Stimulated activated CD4-positive, alpha-beta T cell treated with anti-CD3 and anti-CD28 coated beads, TNF-alpha, amount 100 ng/mL, for 24 hours (primary cell): Measurements from ENCODE around the gene CRB1.

Experiments used
- DNase-seq, 3 experiments: peaks; one replicate each; pipeline ENCODE4 v3.0.0-alpha.2; 2020; ENCODE audit warnings: low read depth in 3 of 3

The CRB1 gene

DNA sequence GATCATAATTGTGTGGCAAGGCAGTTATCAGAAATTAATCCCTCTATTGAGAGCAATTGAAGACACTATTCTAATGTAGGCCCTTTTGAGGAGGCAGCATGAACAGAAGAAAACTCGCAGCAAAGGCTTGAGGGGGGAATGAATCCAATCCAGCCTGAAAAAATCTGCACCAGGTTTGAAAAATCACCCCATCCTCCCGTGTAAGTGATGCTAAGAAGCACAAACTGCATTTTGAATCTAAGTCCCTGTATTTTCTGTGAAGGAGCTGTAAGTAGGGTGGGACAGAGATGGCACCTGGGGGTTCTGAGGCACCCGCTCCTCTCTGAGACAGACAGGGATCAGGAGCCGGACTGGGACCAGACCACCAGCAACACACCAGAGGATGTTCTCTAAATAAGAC lies at the start of gene CRB1:
TSS of gene CRB1 (plus strand) at position 241 of the 400 bp plus-strand sequence. CDS start 161 bp downstream, outside the sequence.
- DNase-seq: no peak

DNA sequence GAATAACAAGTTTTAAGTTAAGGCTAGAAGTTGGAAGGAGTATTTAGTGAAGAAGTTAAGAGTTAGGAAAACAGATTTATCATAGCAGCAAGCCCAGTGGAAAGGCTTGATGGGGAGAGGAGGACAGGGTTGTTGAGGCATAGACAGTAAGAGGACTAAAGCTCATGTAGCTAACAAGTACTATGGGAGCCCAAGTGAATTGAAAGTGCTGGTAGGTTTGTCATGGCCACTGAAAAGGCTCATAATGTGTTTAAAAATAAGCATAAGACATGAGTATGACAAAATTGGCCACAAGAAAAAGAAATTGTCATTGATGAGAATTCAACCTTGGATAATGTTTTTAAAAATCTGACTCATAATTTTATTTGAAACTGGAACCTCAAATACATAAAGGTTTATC lies 49.2 kb upstream of the CRB1 start:
- DNase-seq: no peak

DNA sequence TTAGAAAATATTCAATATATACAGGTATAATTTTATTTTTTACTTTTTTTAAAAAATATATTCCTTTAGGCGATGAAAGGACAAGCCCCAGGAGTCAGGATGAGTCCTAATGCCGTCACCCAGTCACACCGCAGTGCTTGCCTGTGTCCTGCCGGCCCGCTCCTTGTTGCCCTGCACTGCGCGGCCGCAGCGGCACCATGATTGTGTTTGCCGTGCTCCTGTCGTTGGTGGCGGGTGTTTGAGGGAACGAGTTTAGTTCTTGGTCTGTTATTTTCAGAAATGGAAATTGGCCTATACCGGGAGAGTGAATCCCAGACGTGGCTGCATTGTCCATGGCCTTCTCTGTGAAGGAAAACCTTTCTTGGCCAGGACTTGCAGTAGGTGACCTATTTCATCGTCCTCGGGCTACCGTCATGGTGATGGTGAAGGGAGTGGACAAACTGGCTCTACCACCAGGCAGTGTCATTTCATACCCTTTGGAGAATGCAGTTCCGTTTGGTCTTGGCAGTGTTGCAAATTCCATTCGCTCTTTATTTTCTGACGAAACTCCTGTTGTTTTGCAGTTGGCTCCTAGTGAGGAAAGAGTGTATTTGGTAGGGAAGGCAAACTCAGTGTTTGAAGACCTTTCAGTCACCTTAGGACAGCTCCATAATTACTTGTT lies 45.9 kb upstream of the CRB1 start:
- DNase-seq: no peak

DNA sequence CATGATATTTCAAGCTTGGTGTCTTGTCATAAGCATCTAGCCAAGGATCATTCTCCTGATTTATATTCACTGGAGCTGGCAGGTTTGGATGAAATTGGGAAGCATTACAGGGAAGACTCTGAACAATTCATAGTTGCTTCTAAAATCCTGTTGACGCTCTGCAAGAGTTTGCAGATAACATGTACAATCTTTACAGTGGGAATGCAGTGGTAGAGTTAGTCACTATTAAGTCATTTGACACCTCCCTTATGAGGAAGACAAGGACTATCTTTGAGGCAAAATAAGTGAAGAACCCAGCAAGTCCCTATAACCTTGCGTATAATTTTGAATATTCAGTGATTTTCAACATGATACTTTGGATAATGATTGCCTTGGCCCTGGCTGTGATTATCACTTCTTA lies 45.3 kb upstream of the CRB1 start:
- no peak for DNase-seq

DNA sequence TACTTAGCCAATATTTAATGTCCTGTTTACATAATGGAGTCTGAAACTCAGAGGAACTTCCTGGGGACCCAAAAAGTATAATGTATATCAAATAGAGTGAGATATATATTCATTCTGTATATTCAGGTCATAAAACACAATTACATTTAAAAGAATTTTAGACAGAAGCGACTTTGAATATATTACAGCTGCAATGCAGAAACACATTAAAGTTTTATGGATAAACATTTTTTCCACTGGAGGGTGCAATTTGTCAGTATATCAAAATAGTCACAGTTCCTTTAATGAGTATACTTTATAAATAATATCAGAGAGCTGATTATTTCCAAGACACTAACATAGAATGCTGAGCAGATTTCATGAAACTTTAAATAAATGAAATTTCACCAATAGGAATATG lies 43.9 kb upstream of the CRB1 start:
- DNase-seq: no peak

DNA sequence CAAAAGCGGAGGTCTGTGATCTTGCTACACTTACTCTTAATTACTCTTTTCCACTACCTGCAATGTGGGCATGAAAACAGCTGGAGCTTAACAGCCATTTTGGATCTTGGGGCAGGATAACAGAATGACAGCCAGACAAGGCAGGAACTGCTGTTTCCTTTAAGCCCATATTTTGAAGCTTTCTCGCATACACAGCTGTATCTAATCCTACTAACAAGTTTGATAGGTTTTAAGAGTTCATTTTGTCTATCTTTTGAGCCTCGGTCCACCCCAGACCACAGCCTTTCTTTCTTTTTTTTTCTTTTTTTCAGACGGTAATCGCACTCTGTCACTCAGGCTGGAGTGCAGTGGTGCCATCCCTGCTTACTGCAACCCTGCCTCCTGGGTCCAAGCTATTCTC lies 42.4 kb upstream of the CRB1 start:
- DNase-seq: no peak

DNA sequence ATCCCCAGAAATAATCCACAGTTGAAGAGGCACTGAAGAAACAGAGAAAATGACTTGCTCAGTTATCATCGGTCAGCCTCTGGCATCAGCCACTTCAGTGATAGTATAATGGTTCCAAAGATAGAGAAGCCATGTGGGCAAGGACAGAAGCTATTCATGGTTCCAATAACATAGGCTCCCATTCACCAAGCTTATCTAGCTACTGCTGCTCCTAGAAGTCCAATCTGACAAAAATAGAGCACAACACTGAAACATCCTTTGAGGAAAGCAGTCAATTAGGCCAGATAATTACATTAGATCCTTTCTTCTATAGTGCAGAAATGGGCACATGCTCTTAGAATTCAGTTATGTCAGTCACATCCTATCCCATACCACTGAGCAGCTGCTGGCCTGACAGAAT lies 33.5 kb upstream of the CRB1 start:
- no peak for DNase-seq

DNA sequence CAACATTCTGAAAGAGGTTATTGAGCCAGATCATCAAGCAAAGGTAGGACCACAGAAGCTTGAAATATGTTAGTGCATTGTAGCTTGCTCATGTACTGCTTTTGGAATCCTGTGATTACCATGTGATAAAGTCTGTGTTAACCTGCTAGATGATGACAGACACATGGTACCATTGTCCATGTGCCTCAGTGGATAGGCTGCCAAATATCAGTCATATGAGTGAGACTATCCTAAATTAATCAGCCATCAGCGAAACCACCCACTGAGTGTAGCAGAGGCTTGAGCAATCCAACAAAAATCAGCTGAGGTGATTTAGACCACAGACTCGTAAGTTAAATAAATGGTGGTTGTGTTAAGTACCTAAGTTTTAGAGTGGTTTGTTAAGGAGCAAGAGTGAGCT lies 32.7 kb upstream of the CRB1 start:
- no peak for DNase-seq

DNA sequence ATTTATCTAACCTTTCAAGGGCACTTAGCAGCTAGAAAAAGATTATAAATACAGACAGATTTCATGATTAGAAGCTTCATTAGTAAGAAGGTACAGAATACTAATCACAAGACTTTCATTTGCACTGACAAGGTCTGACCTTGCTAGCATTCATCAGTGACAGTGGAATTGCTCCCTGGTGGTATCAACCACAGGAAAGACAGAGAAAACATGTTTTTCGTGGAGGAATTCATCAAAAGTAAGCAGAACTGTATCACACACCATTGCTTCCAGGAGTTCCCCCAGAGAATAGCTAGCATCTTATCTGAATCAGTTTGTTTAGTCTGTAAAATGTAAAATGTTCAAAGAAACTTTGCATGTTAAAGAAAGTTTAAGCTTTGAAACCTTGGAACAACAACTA lies 20.6 kb upstream of the CRB1 start:
- DNase-seq: no peak

DNA sequence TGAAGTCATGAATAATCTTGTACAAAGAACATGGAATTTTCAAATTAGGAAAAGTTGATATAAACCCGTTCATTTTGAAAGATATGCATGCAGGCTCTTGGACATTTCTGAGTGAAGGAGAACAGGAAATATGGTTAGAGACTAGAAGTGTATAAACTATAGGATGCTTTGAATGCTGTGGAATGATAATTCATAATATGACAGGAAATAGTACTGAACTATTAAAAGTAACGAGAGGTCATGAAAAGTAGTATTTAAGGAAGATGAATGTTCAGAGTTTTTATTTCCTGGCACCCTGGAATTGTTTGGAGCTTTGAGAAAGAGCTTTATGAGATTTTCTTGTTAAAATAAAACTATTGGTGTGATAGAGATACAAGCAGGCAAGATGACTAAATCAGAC lies 18.7 kb upstream of the CRB1 start:
- no peak for DNase-seq

DNA sequence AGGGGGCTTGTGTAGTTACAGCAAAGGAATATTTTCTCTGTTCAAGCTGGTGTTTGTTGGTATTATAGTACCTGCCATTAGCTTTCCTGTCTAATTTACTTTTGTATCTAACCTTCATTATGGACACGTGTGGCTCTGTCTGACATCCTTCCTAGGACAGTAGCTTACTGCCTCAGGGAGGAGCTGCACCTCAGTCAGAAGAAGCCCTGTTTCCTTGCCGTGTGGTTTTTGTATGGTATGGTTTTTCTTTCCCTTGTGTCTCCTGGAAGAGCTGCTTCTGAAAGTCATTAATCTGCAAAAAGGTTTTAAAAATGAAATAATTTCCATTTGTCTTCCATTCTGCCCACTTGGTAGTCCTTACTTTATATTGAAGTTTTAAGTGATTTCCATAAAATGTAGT lies 17.4 kb upstream of the CRB1 start:
- no peak for DNase-seq

DNA sequence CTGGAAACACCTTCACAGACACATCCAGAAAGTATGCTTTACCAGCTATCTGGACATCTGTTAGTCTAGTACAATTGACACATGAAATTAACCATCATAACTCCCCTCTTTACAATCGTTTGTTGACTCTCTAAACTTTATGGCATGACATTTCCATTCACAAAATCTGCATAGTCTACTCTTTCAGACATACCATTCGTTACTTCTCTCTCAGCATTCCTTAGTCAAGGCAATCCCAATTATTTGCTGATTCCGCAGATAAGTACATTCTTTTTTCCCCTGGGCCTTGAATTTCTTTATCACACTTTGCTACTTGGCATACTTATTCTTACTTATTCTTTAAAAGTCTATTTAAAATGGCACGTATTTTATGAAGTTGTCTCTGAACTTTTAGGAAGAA lies 15.1 kb upstream of the CRB1 start:
- DNase-seq: no peak

DNA sequence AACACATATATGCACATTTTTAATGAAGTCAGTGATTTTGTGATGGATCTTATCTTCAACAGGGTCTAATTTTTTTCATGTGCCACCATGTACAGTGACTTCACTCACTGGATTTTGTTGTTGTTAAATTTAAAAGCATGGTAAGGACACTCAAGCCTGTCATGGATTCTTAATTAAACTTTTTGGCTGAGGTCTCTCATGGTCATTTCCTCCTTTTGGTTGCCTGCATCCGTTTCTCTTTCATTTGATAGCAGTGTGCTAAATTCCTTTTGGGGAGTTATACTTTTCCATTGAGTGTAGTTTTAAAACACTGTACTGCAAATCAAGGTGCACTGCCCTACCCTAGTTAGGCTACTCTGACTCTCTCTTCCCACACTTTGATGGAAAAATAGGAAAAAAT lies 13.2 kb upstream of the CRB1 start:
- DNase-seq: no peak

DNA sequence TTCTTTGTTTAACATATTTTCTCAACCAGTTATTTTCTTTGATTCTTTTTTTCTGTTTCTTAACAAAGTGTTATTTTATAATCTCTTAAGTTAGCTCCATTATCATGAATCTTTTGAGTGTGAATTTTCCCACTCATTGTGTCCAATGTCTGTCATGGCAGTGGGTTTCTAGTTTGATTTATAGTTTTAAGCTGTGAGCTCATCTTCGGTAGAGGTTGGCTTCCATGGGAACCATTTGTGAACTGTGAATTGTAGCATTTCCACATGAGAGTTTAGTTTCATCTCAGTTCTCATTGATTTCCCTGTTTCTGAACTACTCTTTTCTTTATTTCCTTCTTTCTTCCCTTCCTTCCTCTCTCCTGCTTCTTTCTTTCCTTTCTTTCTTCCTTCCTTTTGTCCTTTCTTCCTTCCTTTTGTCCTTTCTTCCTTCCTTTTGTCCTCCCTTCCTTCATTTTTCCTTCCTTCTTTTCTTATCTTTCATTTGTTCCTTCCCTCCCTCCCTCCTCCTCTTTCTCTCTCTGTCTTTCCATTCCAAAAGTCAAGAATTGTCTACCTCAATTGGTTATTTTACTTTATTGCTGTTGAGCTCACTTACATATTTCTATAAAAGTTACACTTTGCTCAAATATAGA lies 3.0 kb upstream of the CRB1 start:
- DNase-seq: no peak

DNA sequence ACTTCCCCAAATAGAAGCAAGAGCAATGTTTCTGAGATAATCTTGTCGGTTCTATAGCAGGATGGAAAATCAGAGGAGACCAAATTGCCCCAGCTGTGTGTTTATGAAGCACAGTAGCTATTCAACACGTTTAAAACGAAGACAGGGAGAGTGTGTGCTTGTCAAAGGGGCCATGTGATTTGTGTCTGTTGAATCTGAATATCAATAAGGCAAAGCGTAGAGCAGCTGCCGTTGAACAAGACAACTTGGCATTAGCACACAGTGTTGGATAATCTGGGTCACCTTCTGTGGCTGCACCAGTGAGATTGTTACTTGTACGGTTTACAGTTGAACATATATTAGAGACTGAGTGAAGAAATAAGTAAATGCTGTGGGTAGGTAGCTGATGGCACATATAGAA lies 1.0 kb downstream of the CRB1 start:
- DNase-seq: no peak

DNA sequence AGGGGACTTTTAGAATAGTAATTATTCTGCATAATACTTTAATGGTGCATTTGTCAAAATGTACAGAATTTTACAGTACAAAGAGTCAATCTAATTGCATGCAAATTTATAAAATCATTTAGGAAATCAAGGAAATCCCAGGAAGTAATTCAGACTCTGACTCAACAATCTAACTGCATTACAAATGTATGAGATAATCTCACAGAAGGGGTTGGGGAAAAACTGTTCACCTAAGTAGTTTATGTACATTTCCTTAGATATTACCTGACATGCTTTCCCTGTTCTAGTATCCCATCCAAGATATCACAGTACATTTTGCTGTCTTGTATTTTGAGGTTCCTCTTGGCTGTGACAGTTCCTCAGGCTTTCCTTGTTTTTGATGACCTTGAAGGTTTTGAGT lies 4.7 kb downstream of the CRB1 start:
- no peak for DNase-seq

DNA sequence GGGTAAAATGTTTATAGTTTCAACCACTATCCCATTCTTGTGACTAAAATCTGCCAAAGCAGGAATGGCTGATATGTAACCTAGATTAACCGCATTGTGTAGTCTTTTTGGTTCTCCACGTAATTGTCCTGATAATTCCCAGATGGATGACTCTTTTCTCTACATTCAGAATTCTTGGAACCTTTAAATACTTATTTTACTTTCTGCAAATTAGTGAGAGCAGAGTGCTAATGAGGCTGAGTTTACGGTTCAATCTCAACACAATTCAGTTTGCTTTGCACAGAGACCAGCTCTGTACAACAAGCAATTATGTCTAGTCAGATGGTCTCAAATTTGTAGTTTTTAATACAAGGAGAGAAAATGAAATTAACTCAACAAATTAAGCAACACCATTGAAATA lies 9.1 kb downstream of the CRB1 start:
- no peak for DNase-seq

DNA sequence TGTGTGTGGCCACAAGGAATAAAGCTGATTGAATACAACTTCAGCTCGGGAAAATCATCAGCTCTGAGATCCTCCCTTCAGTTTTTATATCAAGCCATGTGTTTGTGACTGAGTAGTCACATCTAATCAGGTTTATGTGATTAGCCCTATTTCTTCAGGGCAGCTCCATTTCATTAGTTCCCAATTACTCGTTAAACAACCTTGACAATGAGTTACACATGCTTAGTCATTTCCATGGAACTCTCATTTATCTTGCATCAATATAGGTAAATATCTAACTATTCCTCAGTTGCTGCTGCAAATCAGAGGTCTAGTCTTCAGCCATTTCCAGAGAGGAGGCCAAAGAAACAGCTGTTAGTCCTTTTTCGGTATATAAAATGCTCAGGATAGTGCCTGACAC lies 16.3 kb downstream of the CRB1 start:
- no peak for DNase-seq

DNA sequence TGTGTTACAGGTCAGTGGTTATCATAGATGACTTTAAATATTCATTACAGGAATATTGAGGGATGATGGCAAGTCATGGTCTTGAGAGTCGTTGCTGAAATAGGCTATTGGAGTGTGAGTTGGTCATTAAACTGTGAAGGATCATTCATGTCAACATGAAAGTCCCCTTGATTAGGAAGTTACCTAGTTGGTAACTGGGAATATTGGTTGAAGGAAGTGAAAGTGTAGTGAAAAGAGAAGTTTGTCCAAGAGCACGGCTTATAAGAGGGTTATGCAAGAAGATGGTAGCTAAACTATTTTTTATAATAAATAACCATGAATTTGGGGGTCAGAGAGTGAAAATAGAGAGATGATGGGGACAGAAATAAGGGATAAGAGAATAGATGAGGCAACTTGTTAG lies 16.9 kb downstream of the CRB1 start:
- no peak for DNase-seq

DNA sequence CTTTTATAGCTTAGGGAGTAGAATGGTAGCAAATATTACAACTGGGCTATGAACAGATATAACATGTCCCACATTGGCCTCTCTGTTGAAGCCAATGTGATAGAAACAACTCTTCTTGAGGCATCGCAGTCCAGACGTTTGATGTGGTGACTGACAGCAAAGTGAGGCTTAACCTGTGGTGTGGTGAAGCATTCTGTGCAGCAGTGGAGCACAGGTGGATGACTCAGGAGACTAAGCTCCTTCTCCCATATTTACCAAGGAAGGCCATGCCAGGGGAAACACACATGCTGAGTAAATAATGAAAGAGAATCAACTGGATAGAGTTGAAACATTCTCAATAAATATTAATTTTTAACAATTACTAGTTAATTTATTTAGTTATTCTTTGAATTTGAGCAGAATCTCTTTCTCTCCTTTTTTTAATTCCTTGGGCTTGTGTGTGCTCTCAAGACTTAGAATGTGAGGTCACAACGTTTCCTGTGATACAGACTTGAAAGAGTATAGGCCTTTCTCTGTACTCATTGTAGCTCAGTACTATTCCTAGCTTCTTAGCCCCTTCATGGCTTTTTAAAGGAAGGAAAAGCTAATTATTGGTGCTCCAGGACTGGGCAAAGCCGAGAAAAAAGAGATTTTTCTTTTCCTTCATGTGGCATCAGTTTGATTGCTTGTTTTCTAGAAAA lies 17.6 kb downstream of the CRB1 start:
- DNase-seq: peak in 1 of 3 experiments; percentile 0

DNA sequence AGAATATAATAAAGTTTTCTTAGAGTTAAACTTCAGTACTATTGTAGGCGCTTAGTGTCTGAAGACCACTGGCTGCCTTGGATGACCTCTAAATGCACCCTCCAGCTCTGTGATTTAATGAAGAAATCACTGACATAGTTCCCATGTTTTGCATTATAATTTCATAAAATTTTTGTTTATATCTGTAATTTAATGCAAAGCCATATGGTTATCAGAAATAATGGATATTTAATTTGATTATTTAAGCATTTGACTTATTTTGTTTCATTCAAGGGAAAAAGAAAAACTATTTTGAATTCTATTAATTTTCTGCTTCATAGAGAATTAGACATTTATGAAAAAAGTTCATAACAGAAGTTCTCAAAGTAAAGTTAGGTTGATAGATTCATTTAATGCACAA lies 18.6 kb downstream of the CRB1 start:
- no peak for DNase-seq

DNA sequence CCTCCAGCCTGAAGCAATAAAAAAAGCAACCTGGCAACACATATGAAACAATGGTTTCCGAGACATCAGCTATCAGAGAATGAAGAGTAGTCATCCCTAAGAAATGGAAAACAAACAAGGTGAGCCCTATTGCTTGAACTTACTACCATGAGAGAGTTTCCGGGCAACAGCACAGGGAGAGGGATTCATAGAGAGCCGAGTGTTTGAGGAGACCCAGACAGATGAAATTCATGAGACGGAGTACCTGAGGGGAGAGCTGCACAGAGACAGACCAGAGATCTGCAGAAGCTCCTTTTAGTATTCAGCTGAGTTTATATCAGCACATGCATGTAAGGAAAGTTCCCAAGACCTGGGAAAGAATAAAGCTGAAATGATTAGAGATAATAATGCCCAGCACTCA lies 19.8 kb downstream of the CRB1 start:
- DNase-seq: no peak

DNA sequence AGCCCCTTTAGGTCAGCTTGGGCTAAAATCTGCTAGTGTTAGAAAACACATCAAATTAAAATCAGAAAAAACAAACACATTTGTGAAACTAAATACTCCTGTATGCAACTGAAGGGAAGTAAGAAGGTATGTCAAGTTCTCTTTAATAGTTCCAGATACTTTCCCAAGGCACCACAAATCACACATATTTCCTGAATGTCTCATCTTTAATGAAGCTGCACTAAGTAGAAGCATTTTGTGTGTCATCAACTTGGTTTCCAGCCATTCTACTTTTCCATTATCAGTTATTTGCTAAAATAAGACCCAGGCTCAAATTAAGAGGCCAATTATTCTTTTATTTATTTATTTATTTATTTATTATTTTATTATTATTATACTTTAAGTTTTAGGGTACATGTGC lies 34.7 kb downstream of the CRB1 start:
- DNase-seq: no peak
